ENCODE measurements around the gene SLC9A7.

SLC9A7 gene

GRCh38 chrX:46643636-46644035, 115.3 kb downstream of the SLC9A7 start:
- no peak for DNase-seq

DNA sequence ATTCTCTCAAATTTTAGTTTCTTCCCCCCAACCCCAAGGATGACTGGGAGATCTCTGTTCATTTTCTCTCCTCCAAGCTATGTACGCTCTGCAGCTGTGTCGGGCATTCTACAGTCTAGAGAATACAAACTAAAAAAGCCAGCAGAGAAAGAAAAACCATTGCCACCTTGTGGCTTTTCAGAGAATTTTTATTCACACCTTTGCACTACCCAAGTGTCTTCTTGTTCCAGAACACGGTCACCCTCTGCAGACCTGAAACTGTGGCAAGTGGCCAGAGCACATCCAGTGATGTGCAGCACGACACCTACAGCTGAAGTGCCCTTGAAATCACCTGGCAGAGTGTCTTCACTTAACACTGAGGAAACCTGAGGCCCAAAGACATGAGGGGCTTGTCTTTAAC, 116.8 kb downstream of the SLC9A7 start:
- DNase-seq, result no peak

- no peak for DNase-seq
Observed at GRCh38 chrX:46637938-46638337, 121.0 kb downstream of the SLC9A7 start.

DNA sequence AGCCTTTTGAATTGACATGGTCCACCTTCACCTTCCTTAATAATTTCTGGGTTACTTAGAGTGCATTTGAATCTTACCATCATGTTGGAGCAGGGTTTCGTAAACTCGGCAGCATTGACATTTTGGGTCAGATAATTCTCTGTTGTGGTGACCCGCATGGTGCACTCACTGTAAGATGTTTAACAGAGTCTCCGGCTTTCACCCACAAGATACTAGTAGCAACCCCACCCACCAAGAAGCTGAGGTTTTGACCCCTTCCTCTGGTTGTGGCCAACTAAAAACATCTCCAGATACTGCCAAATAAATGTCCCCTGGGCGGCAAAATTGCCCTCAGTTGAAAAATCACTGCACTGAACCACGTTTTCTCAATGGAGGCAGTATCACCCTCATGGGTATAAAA, 122.7 kb downstream of the SLC9A7 start:
- DNase-seq, result no peak

GRCh38 chrX:46635186-46635585, 123.7 kb downstream of the SLC9A7 start:
- no peak for DNase-seq

DNA sequence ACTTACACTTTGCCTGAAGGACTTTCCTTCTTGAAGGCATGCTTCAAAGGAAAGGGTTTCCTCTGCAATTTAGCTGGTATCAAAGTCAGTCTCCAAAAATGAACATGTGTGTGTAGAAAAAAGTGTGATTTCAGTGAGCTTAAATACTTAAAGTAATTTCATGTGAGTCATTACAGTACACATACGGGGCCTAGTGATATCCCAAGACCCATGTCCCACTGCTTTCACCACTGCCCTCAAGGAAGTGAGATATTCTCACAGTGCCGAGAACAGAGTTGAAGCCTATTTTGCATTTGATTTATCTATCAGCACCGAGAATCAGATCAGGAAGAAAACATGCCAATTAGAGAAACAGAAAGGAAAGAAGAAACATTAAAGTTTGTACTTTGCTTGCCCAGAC, 124.3 kb downstream of the SLC9A7 start:
- DNase-seq, result no peak

DNA sequence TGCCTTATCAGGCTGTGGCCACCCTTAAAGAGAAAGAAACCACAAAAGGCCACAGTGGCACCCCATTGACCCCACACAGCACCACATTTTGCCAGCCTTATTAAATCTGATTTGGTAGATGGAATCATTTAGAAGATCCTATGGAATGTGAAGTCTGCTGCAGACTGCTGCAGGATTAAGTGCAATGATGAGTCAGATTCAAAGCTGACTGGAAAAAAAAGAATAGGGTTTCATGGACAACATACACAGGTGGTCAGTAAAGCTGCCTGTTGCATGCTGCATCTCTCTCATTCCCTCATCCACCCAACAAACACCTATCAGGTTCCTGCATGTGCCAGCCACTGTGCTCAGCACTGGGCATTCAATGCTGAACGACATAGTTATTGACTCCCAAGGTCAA, 128.8 kb downstream of the SLC9A7 start:
- no peak for DNase-seq

DNA sequence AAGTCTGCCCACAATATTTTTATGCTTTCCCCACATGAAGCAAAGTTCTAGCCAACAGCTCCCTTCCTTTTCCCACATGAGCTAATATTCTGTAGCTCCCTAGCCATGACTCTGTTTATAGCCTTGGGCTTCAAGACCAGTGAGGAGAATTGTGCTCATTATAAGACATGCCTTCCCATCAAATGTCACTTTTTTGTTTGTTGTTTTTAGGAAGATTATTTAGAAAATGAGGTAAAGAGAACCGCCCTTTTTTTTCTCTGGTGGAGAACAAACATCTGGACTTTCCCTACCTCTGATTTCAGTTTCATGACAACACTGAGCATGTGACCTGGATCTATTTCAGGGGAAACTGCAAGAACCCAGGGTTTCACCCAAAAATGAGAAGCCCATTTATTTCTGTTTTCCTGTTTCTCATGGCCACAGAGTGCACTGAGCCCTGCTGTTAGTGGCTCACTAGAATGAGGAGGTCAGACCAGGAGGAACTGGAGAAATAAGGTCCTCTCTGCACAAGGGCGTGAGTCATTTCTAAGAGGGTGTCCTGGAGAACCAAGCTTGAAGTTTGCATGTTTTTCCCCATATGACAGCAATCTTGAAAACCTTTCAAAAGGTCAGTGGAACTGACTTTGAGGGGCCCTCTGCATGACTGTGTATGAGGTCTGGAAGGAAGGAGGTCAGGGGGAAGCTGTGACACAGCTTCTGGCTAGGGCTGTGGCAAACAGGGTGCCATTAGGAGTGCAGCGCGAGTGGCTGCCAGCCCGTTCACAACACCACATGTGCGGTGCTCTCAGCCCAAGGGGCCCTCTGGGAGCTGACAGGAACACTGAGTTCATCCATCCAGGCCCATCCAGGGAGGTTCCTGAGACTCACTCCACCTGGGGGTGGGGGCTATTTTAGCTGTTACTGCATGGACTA, 130.2 kb downstream of the SLC9A7 start:
- DNase-seq, result no peak

DNA sequence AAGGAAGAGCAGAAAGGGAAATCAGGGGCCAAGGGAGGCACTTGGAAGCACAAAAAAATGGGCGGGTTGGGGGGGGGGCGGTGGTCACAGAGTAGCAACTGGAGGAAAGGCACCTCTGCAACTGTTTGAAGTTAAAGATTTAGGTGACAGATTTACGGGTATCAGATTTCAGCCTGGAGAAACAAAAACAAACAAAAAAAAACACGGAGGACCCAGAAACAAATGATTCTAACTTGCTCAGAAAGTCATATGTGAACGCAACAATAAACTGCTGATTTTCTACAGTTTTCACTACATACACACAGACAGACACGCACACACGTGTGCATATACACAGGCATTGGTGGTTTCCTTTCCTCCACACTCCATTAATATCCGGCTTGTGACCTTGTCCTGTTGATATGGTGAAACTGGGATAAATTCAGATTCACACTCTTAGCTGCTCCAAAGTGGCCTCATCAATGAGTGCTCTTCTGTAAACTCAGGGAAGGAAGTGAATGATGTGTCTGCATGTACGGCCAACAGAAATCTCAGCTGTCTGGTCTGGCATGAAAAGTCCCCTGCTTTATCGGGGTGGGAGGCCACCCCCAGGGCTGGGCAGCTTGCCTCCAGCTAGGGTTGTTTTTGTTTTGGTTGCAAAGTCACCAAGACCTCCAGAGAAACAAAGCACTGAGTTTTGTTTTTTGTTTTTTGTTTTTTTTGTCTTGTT, 131.1 kb downstream of the SLC9A7 start:
- no peak for DNase-seq

- no peak for DNase-seq
Observed at GRCh38 chrX:46627062-46627461, 131.9 kb downstream of the SLC9A7 start.

GRCh38 chrX:46626566-46626965, 132.4 kb downstream of the SLC9A7 start:
- no peak for DNase-seq

DNA sequence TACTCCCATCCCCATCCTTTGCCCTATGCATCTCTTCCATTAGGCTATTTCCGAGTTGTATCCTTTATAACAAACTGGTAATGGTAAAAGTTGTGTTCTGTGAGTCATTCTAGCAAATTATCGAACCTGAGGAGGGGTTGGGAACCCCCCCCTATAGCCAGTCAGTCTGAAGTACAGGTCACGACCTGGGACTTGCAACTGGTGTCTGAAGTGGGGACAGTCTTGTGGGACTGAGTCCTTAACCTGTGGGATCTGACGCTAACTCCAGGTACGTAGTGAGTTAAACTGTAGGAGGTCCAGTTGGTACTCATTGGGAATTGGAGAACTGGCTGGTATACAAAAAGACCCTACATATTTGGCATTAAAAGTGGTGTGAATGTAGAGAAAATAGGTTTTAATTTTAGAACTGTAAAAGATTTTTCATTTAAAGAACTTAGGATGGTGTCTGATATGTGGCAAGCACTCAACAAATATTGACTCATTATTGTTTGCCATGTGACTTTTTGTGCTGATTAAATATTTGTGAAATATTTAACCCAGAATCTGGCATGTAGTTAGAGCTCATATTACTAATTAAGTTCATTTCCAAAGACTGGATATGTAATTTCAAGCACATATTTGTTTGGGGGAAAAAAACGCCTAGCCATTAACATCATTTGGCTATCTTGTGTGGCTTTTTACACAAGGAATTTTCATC, 134.7 kb downstream of the SLC9A7 start:
- DNase-seq, result no peak

DNA sequence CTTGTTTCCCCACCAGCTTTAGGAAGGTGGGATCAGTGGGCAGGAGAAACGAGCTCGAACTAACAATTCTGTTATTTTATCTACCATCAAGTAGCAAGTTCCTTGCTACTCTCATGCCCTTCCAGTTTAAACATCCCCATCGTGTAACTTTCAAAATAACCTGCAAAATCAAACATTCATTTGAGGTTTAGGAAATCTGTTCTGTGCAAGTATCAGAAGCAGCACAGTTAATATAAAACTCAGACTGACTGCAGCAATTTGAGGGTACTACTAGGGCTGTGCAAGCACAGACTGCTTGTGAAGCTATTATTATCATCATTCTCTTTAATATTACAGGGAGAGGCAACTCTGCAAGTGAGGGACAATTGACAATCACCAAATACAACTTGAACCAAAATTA, 137.3 kb downstream of the SLC9A7 start:
- DNase-seq, result no peak

- no peak for DNase-seq
Observed at GRCh38 chrX:46620505-46620904, 138.4 kb downstream of the SLC9A7 start.

DNA sequence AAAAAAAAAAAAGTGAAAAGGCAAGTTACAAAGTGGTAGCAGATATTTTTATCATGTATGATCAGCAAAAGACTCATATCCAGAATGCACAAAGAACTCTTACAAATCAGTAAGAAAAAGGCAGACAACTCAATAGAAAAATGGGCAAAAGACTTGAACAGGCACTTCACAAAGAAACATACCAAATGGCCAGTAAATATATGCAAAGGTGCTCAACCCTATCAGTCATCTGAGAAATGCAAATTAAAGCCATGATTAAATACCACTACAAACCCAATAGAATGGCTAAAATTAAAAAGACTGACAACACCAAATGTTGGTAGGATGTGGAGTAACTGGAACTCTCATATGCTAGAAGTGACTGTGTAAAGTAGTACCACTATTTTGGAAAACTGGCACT, 140.0 kb downstream of the SLC9A7 start:
- no peak for DNase-seq

- no peak for DNase-seq
Observed at GRCh38 chrX:46617906-46618305, 141.0 kb downstream of the SLC9A7 start.

DNA sequence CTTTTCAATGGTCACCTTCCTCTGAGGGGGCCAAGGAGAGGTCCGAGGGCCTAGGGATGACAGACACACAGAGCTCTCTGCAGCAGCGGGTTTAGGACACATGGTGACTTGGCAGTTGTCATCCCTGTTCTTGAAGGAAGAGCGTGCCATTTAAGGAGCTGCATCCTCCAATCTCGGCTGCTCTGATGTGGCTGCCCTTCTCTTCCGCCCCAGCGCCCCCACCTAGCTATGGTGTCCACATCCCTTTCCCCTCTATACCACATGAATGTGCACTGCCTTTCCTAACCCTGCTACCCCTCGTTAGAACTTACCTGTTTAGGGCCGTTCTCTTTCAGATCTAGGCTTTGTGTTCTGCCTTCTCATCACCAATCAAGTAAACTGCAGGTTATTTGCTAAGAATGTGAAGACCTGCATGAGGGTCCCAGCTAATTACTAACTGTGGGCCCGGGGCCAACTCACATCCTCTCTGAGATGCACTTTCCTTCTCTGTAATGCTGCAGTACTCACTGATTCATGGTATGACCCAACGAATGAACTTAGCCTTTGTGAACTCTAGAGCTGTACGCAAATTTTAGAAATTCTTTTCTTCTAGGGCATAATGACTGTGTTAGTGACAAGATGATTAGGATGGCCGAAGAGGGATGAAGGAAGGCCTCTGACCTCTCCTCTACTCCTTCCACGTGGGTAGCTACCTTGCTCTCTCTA, 147.1 kb downstream of the SLC9A7 start:
- no peak for DNase-seq

DNA sequence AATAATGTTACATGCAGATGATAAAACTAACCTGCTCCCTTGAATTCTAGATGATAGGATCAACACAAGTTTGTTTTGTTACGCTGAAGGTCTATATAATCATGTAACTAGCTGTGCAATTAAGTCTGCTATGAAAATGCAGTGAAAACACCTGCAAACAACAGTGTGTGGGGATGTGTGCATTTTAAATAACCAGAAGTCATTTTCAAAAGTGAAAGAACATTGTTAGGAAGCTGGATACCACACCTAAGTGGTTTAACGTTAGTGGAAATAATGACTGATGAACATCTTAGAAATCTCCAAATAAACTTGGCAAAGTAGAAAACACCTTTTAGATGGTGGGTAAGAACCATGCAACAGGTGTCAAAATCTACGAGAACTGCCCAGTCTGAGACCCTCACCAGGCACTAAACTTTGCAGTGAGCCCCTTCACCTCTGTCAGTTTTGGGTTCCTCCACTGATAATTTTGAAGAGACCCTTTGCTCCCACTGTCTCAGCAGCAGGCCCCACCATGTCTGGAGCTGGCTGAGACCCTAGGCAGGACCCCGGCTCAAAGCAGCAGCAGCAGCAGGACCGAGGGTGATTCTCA, 148.8 kb downstream of the SLC9A7 start:
- no peak for DNase-seq

- DNase-seq, result no peak
Observed at GRCh38 chrX:46607916-46608315, 151.0 kb downstream of the SLC9A7 start.

GRCh38 chrX:46602468-46603102, 156.3 kb downstream of the SLC9A7 start:
- no peak for DNase-seq

- DNase-seq, result no peak
Observed at GRCh38 chrX:46601283-46601682, 157.6 kb downstream of the SLC9A7 start.

DNA sequence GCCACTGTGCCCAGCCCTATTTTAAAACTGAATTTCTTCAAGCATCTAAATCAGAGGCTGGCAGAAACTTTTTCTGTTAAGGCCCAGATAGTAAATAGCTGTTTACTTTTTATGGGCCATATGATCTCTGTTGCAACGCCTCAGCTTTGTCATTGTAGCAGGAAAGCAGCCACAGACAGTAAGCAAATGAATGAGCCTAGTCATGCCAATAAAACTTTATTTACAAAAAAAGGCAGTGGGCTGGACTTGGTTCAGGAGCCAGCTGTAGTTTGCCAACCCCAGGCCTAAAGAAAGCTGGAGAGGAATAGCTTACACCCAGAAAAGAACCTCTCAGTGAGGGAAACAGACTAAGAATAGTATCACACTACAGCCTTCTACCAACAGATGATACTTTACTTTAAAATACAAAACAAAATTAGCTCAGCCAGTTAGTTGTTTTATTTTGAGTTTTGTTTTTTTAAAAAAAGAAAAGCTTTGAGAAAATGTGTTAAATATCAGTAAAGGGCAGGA, 159.8 kb downstream of the SLC9A7 start:
- DNase-seq, result no peak
